ENCODE data around the gene NCL.
"Not testable (repeated sequence)": the region's sequence is repeated elsewhere in the genome, so short reads cannot be mapped to it uniquely, and the experiment has no call there.

- not testable (repeated sequence) for TF ChIP-seq POLR2A, CTCF (IDR thresholded peaks at IDR 0.05)
Measured at GRCh38 chr2:231407686-231408085, 56.6 kb downstream of the NCL start.
